HepG2 (cell line): ENCODE results near the gene ACYP2. TPM values are rescaled to one million over a fixed set of nuclear protein-coding genes. Genes with fewer than 3 reads are reported as not detected.
A peak's percentile ranks its signal among the peaks of the same experiment; 100 is the strongest.

Source experiments
- ATAC-seq: fragments of 200-7000 bp; cut with Tn5 transposase; 3 replicates; pipeline ENCODE4 v1.9.1; 2020; ENCODE audit warnings: mild to moderate bottlenecking, moderate library complexity
- BruUV-seq: library from RNA; stranded (reverse); fragments of 400-500 nt; replicated peaks from 2 replicates; lab custom pipeline; 2021; lab: Mats Ljungman, UMichigan
- CTCF ChIA-PET: fragments of 300-600 bp; formaldehyde crosslinking; extraction: SDS; loops from one replicate; lab custom pipeline; 2021; ENCODE audit warnings: low total read pairs, inconsistent platforms, low intra/inter-chr PET ratio; lab: Yijun Ruan, JAX
- POLR2A ChIA-PET: fragments of 350-600 bp; sonication (Branson Sonifier 250); formaldehyde crosslinking; loops from one replicate; lab custom pipeline; 2020; ENCODE audit warnings: antibody characterized with exemption, inconsistent platforms; lab: Yijun Ruan, JAX
- DNase-seq: peaks from one replicate; pipeline ENCODE4 v3.0.0-alpha.2; 2015; ENCODE audit warnings: low spot score
- FAIRE-seq: peaks from 3 replicates; lab custom pipeline; 2011; peaks lifted over from hg19 to GRCh38; lab: Jason Lieb, UNC
- H2AFZ ChIP-seq: one replicate; pipeline ENCODE4 v1.6.1; 2011; ENCODE audit warnings: low read length, inconsistent platforms
- H3K27ac ChIP-seq: fragments of 300-600 bp; 3 replicates; pipeline ENCODE4 v1.8.0; 2011; ENCODE audit warnings: mixed run types, mild to moderate bottlenecking, mixed read lengths, low read length, inconsistent platforms; ENCODE audit not compliant: insufficient read depth; ENCODE audit errors: extremely low read length
- H3K27me3 ChIP-seq, 2 experiments: fragments of 200-600 bp in 1 of 2; 2 replicates in 1 of 2; 3 replicates in 1 of 2; pipeline versions ENCODE4 v1.6.0 to v1.8.0; 2011; ENCODE audit warnings: low read length in 2 of 2, mild to moderate bottlenecking in 2 of 2, moderate library complexity in 2 of 2, inconsistent platforms in 1 of 2; ENCODE audit not compliant: insufficient read depth in 2 of 2, control insufficient read depth in 1 of 2
- H3K36me3 ChIP-seq, 2 experiments: fragments of 200-600 bp in 1 of 2; replicated peaks in 1 of 2; 2 replicates in 1 of 2; 3 replicates in 1 of 2; pipeline versions ENCODE4 v1.5.1 to v1.8.0; 2011; ENCODE audit warnings: low read length in 2 of 2, inconsistent platforms in 1 of 2; ENCODE audit not compliant: insufficient read depth in 2 of 2, control insufficient read depth in 1 of 2
- H3K4me1 ChIP-seq: 2 replicates; pipeline ENCODE4 v1.5.1; 2012; ENCODE audit warnings: low read length, inconsistent platforms; ENCODE audit not compliant: insufficient read depth
- H3K4me2 ChIP-seq: 2 replicates; pipeline ENCODE4 v1.6.0; 2011; ENCODE audit warnings: low read depth, low read length, inconsistent platforms
- H3K4me3 ChIP-seq, 3 experiments: fragments of 200-600 bp in 1 of 3; sonication (generic), shearing (Covaris generic) in 1 of 3; replicated peaks in 1 of 3; 2 replicates each; pipeline ENCODE4 v1.5.1; 2011 to 2016; ENCODE audit warnings: low read length in 3 of 3, inconsistent platforms in 2 of 3, low read depth in 2 of 3, mild to moderate bottlenecking in 2 of 3, control low read depth in 1 of 3, mixed read lengths in 1 of 3; ENCODE audit not compliant: insufficient read depth in 1 of 3
- H3K79me2 ChIP-seq: one replicate; pipeline ENCODE4 v1.6.1; 2011; ENCODE audit warnings: low read length, inconsistent platforms; ENCODE audit not compliant: insufficient read depth
- H3K9ac ChIP-seq: 2 replicates; pipeline ENCODE4 v1.6.0; 2011; ENCODE audit warnings: mild to moderate bottlenecking, low read depth, low read length, inconsistent platforms; ENCODE audit not compliant: insufficient read depth
- H3K9me3 ChIP-seq: 2 replicates; pipeline ENCODE4 v1.5.1; 2012; ENCODE audit warnings: mild to moderate bottlenecking, low read length
- H4K20me1 ChIP-seq: 2 replicates; pipeline ENCODE4 v1.6.0; 2011; ENCODE audit warnings: inconsistent platforms, mild to moderate bottlenecking, low read length, moderate library complexity; ENCODE audit not compliant: insufficient read depth
- EHMT2 ChIP-seq: fragments of 200-600 bp; sonication (generic); IDR thresholded peaks from 2 replicates; pipeline ENCODE4 v1.7.0; 2017; ENCODE audit warnings: antibody characterized with exemption, low read depth, low read length, borderline replicate concordance
- FOXK2 ChIP-seq: fragments of 450-650 bp; IDR thresholded peaks from 2 replicates; pipeline ENCODE4 v1.6.1; 2016
- HBP1 ChIP-seq: IDR thresholded peaks from 2 replicates; pipeline ENCODE4 v1.6.1; 2016; ENCODE audit warnings: low read depth, control low read depth
- NFIC ChIP-seq: IDR thresholded peaks from 2 replicates; pipeline ENCODE4 v1.6.1; 2012; ENCODE audit warnings: mild to moderate bottlenecking, low read length, inconsistent platforms
- SMAD1 ChIP-seq: sonication (generic); formaldehyde crosslinking; IDR thresholded peaks from 2 replicates; pipeline ENCODE4 v1.4.0; 2020; ENCODE audit warnings: missing genetic modification reagents, low read depth, mild to moderate bottlenecking, borderline replicate concordance
- THAP8 ChIP-seq: sonication (generic); formaldehyde crosslinking; IDR thresholded peaks from 2 replicates; pipeline ENCODE4 v1.5.1; 2020; ENCODE audit warnings: missing genetic modification reagents, mild to moderate bottlenecking, borderline replicate concordance
- ZFP37 ChIP-seq: sonication (generic); formaldehyde crosslinking; IDR thresholded peaks from 2 replicates; pipeline ENCODE4 v1.4.0; 2020; ENCODE audit warnings: missing genetic modification reagents, borderline replicate concordance
- ZNF205 ChIP-seq: IDR thresholded peaks from 2 replicates; pipeline ENCODE4 v1.6.1; 2018; ENCODE audit warnings: missing biosample characterization, missing genetic modification reagents
- WGBS: methylation state at CpG from one replicate; pipeline ENCODE4 v1.1.6; 2017; ENCODE audit warnings: low lambda C conversion rate; 5-methylcytosine and 5-hydroxymethylcytosine counted together
- in situ Hi-C: cut with HindIII; loops from 2 replicates; pipeline ENCODE4 v1.10.0; 2017; ENCODE audit warnings: low pct_unique_long_range_greater_than_20kb; ENCODE audit not compliant: extremely low pct_ligation_motif_present
- intact Hi-C: fragments of 100-400 bp; cut with micrococcal nuclease; formaldehyde crosslinking; loops from one replicate; pipeline ENCODE4 v1.10.0; 2022; ENCODE audit not compliant: unreplicated experiment
- polyA plus RNA-seq, 8 experiments: library from polyadenylated mRNA; depleted of rRNA in 3 of 8; stranded (reverse) in 7 of 8; unstranded in 1 of 8; fragments of >200 nt; fragmentation: Illumina TruSeq in 4 of 8; extraction: Trizol in 4 of 8; gene quantifications; 2 replicates each; pipeline versions ENCODE4 v1.2.1 to v1.2.3, GENCODE V29; 2011 to 2016; ENCODE audit warnings: low read depth in 4 of 8, missing spikeins in 1 of 8, mixed read lengths in 1 of 8; ENCODE audit not compliant: insufficient read depth in 1 of 8
- total RNA-seq, 5 experiments: library from RNA; depleted of rRNA; stranded (reverse); fragments of >200 nt; fragmentation: Illumina TruSeq; extraction: Trizol; gene quantifications; 2 replicates each; pipeline ENCODE4 v1.2.3, GENCODE V29; 2016; ENCODE audit warnings: low read depth in 1 of 5

Gene ACYP2
- total and polyA plus RNA-seq, 2 of the 13 experiments (the other 11 are each of a cell fraction or from before 2014, with no cell fraction given) = 12.3 to 12.7 TPM

GRCh38 chr2:54336136-54336976 is 220.9 kb downstream of the ACYP2 start:
- POLR2A ChIA-PET = no interaction called here

More at GRCh38 chr2:54336136-54336976, 220.9 kb downstream of the ACYP2 start:
- no peak for TF ChIP-seq HBP1 (CRISPR knock-in tag)
- TF ChIP-seq ZNF205 (CRISPR knock-in tag) = no peak
- TF ChIP-seq FOXK2 = no peak
- TF ChIP-seq NFIC = no peak
- no peak for TF ChIP-seq THAP8
- TF ChIP-seq EHMT2 = no peak
- TF ChIP-seq SMAD1 (CRISPR knock-in tag) = no peak
- TF ChIP-seq ZFP37 = no peak
- peak; percentile 38 for ATAC-seq
- in situ Hi-C loops = no loop called here
- 63% methylated on average over 1 of the region's 1 CpG for WGBS
- peaks cover 0 to 10% of the 10 kb centered on the region in 2 experiments; a peak in 1 of 5 replicates for H3K27me3 ChIP-seq
- no peaks in the 10 kb centered on the region for H3K36me3 ChIP-seq
- H3K9ac ChIP-seq = no peak overlapping the region
- H3K9me3 ChIP-seq = no peaks in the 10 kb centered on the region
- no peaks in the 10 kb centered on the region for H3K79me2 ChIP-seq
- no peak for DNase-seq
- H3K4me1 ChIP-seq = peaks cover 6% of the 10 kb centered on the region
- H2AFZ ChIP-seq = no peak overlapping the region
- FAIRE-seq = peak; percentile 15
- intact Hi-C loops = loop anchor here (10.0 kb wide), 1 partner anchor 158 kb away; no protein-coding TSS in a partner anchor
- no peaks in the 10 kb centered on the region for H4K20me1 ChIP-seq
- CTCF ChIA-PET = no interaction called here
- H3K27ac ChIP-seq = no peak overlapping the region
- no peak overlapping the region for H3K4me3 ChIP-seq
- no TSS peak for BruUV-seq
- H3K4me2 ChIP-seq = no peak overlapping the region
